Loucy (cell line): ENCODE results near the gene PEX5L.

Experiments
- CTCF ChIP-seq: fragments of 200-600 bp; sonication (generic); conservative IDR thresholded peaks from 2 replicates; pipeline ENCODE4 v1.5.1; 2014; ENCODE audit warnings: mild to moderate bottlenecking, antibody characterized with exemption, low read length
- EZH2phosphoT487 ChIP-seq: fragments of 200-600 bp; IDR thresholded peaks from 2 replicates; pipeline ENCODE4 v1.6.1; 2018; ENCODE audit warnings: antibody characterized with exemption, mild to moderate bottlenecking, moderate library complexity, borderline replicate concordance

GRCh38 chr3:180070925-180071324 is 34.2 kb upstream of the PEX5L start:
- TF ChIP-seq CTCF (no peak), EZH2phosphoT487 (no peak)
